ENCODE results near the gene SH3BP1.

DNA sequence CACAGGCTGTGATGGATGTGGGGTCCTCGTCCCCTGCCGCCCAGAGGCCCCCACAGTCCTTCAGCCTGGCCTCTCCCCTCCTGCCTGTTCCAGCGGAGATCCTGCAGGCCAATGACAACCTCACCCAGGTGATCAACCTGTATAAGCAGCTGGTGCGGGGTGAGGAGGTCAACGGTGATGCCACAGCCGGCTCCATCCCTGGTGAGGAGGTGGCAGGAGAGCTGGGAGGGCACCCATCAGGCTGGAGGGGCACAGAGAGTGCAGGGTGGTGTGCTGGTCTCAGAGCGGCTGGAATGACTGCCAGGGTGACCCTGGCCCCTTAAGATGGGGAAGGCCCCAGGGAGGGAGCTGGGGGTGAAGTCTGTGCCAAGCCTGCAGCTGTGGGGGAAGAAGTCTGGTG is 14.6 kb upstream of the SH3BP1 start:
- TF ChIP-seq POLR2AphosphoS5 (IDR thresholded peaks at IDR 0.05; ENCODE audit: low read depth, low read length) (no peak), TCF7L2 (IDR thresholded peaks at IDR 0.05; ENCODE audit: low read depth, low read length) (no peak), ZNF772 (CRISPR knock-in tag; IDR thresholded peaks at IDR 0.05) (no peak), MZF1 (CRISPR knock-in tag; IDR thresholded peaks at IDR 0.05; ENCODE audit: borderline replicate concordance) (no peak), ZNF703 (CRISPR knock-in tag; IDR thresholded peaks at IDR 0.05; ENCODE audit: borderline replicate concordance) (no peak)

Measured in HepG2 (cell line).